GM12878 (cell line): ENCODE data around the gene SLC6A16. TPM values are rescaled to one million over a fixed set of nuclear protein-coding genes. Genes with fewer than 3 reads are reported as not detected.

Experiments
- ATAC-seq: fragments of 200-7000 bp; cut with Tn5 transposase; 3 replicates; pipeline ENCODE4 v1.9.1; 2020; ENCODE audit warnings: mild to moderate bottlenecking, moderate library complexity
- BruUV-seq: library from RNA; stranded (reverse); fragments of 400-500 nt; replicated peaks from 2 replicates; lab custom pipeline; 2021; lab: Mats Ljungman, UMichigan
- CTCF ChIA-PET: fragments of 300-600 bp; sonication (Branson Sonifier 250); formaldehyde crosslinking; extraction: SDS; loops from one replicate; lab custom pipeline; 2021; ENCODE audit warnings: inconsistent platforms; lab: Yijun Ruan, JAX
- POLR2A ChIA-PET: fragments of 350-600 bp; formaldehyde crosslinking; extraction: SDS; loops from one replicate; lab custom pipeline; 2021; ENCODE audit warnings: inconsistent platforms; lab: Charles Lee
- RAD21 ChIA-PET: fragments of 300-600 bp; sonication (Branson Sonifier 250); formaldehyde crosslinking; loops from one replicate; lab custom pipeline; 2023; ENCODE audit warnings: antibody characterized with exemption; ENCODE audit not compliant: unreplicated experiment; lab: Charles Lee
- SMC1A ChIA-PET: fragments of 300-600 bp; sonication (Branson Sonifier 250); formaldehyde crosslinking; loops from one replicate; lab custom pipeline; 2023; ENCODE audit not compliant: unreplicated experiment, uncharacterized antibody; lab: Charles Lee
- DNase-seq: peaks from one replicate; pipeline ENCODE4 v3.0.0-alpha.2; 2011; ENCODE audit warnings: low read depth, low spot score
- FAIRE-seq: peaks from 3 replicates; lab custom pipeline; 2011; peaks lifted over from hg19 to GRCh38; lab: Jason Lieb, UNC
- H2AFZ ChIP-seq: 2 replicates; pipeline ENCODE4 v1.6.0; 2011; ENCODE audit warnings: low read depth, low read length, control low read depth; ENCODE audit not compliant: control insufficient read depth
- H3K27ac ChIP-seq: 2 replicates; pipeline ENCODE4 v1.5.1; 2011; ENCODE audit warnings: control low read depth; ENCODE audit not compliant: control insufficient read depth, insufficient read depth
- H3K27me3 ChIP-seq, 2 experiments: replicated peaks in 1 of 2; 2 replicates each; pipeline versions ENCODE4 v1.6.0 to v1.6.1; 2011; ENCODE audit warnings: low read length in 1 of 2; ENCODE audit not compliant: control insufficient read depth in 2 of 2, insufficient read depth in 2 of 2
- H3K36me3 ChIP-seq, 2 experiments: 2 replicates each; pipeline ENCODE4 v1.5.1; 2011; ENCODE audit warnings: low read length in 1 of 2; ENCODE audit not compliant: control insufficient read depth in 2 of 2, insufficient read depth in 2 of 2
- H3K4me1 ChIP-seq: 2 replicates; pipeline ENCODE4 v1.6.1; 2011; ENCODE audit warnings: mild to moderate bottlenecking, low read length, moderate library complexity, mixed read lengths; ENCODE audit not compliant: control insufficient read depth, insufficient read depth
- H3K4me2 ChIP-seq: 2 replicates; pipeline ENCODE4 v1.6.0; 2011; ENCODE audit warnings: control low read depth; ENCODE audit not compliant: control insufficient read depth, insufficient read depth
- H3K4me3 ChIP-seq: fragments of 200-600 bp; sonication (generic); 2 replicates; pipeline ENCODE4 v1.5.1; 2016
- H3K79me2 ChIP-seq: 2 replicates; pipeline ENCODE4 v1.6.0; 2011; ENCODE audit warnings: low read length; ENCODE audit not compliant: control insufficient read depth, insufficient read depth
- H3K9ac ChIP-seq: 2 replicates; pipeline ENCODE4 v1.8.0; 2011; ENCODE audit warnings: low read length, control low read depth, mixed read lengths; ENCODE audit not compliant: control insufficient read depth, insufficient read depth
- H3K9me3 ChIP-seq: replicated peaks from 3 replicates; pipeline ENCODE4 v1.5.1; 2011; ENCODE audit warnings: mild to moderate bottlenecking, low read length; ENCODE audit not compliant: control insufficient read depth, insufficient read depth
- H4K20me1 ChIP-seq: 2 replicates; pipeline ENCODE4 v1.6.0; 2011; ENCODE audit not compliant: control insufficient read depth, insufficient read depth
- BCLAF1 ChIP-seq: fragments of 450-650 bp; IDR thresholded peaks from 2 replicates; pipeline ENCODE4 v1.6.1; 2017; ENCODE audit warnings: antibody characterized with exemption, mild to moderate bottlenecking, moderate library complexity
- EGR1 ChIP-seq, 2 experiments: IDR thresholded peaks; 1 replicate in 1 of 2; 2 replicates in 1 of 2; pipeline ENCODE4 v1.6.1; 2011 to 2012; ENCODE audit warnings: low read depth in 2 of 2, low read length in 2 of 2, borderline replicate concordance in 1 of 2, mild to moderate bottlenecking in 1 of 2, moderate library complexity in 1 of 2
- FOS ChIP-seq: IDR thresholded peaks from 3 replicates; pipeline ENCODE4 v1.6.1; 2011; ENCODE audit warnings: borderline replicate concordance; ENCODE audit not compliant: insufficient read length; ENCODE audit errors: extremely low read depth
- IRF3 ChIP-seq: fragments of 450-650 bp; IDR thresholded peaks from 2 replicates; pipeline ENCODE4 v1.6.1; 2014; ENCODE audit warnings: mild to moderate bottlenecking
- IRF5 ChIP-seq: fragments of 450-650 bp; IDR thresholded peaks from 2 replicates; pipeline ENCODE4 v1.6.1; 2017; ENCODE audit warnings: borderline replicate concordance
- MEF2B ChIP-seq: fragments of 450-650 bp; IDR thresholded peaks from 2 replicates; pipeline ENCODE4 v1.6.1; 2018; ENCODE audit warnings: mild to moderate bottlenecking, moderate library complexity; ENCODE audit not compliant: partially characterized antibody, poor library complexity, severe bottlenecking
- MYC ChIP-seq: IDR thresholded peaks from 2 replicates; pipeline ENCODE4 v1.6.1; 2011; ENCODE audit warnings: mild to moderate bottlenecking, low read length, moderate library complexity, inconsistent platforms; ENCODE audit not compliant: insufficient read depth, insufficient replicate concordance, insufficient read length, severe bottlenecking
- SREBF1 ChIP-seq: IDR thresholded peaks from 2 replicates; pipeline ENCODE4 v1.6.1; 2012; ENCODE audit warnings: mild to moderate bottlenecking, low read length
- STAT1 ChIP-seq: fragments of 450-650 bp; conservative IDR thresholded peaks from 2 replicates; pipeline ENCODE4 v1.6.1; 2014; ENCODE audit warnings: antibody characterized with exemption, mild to moderate bottlenecking
- USF1 ChIP-seq: IDR thresholded peaks from 2 replicates; pipeline ENCODE4 v1.6.1; 2011; ENCODE audit warnings: borderline replicate concordance, low read depth, mild to moderate bottlenecking, moderate library complexity, mixed read lengths, low read length; ENCODE audit not compliant: insufficient read depth; ENCODE audit errors: extremely low read length
- ZBTB11 ChIP-seq: fragments of 450-650 bp; formaldehyde crosslinking; IDR thresholded peaks from 2 replicates; pipeline ENCODE4 v1.5.0; 2022; ENCODE audit warnings: mild to moderate bottlenecking, missing genetic modification characterization
- ZNF217 ChIP-seq: fragments of 450-650 bp; IDR thresholded peaks from 2 replicates; pipeline ENCODE4 v1.6.1; 2017; ENCODE audit warnings: antibody characterized with exemption, mild to moderate bottlenecking
- WGBS: methylation state at CpG from one replicate; pipeline ENCODE4 v1.1.6; 2016; ENCODE audit warnings: low lambda C conversion rate; ENCODE audit not compliant: insufficient replicate concordance, insufficient coverage; ENCODE audit errors: missing lambda C conversion rate; 5-methylcytosine and 5-hydroxymethylcytosine counted together
- in situ Hi-C: fragments of 300-500 bp; cut with MboI; formaldehyde crosslinking; loops from 9 replicates; pipeline ENCODE4 v1.14.3; 2018; ENCODE audit warnings: mixed read lengths
- intact Hi-C: fragments of 100-400 bp; cut with micrococcal nuclease; formaldehyde crosslinking; loops from one replicate; pipeline ENCODE4 v1.14.2; 2022; ENCODE audit not compliant: unreplicated experiment
- polyA plus RNA-seq, 11 experiments: library from polyadenylated mRNA; depleted of rRNA in 4 of 11; unstranded in 6 of 11; stranded (reverse) in 5 of 11; fragments of >200 nt; fragmentation: Nextera tagmentation in 4 of 11; fragmentation: Illumina TruSeq in 1 of 11; extraction: Ambion mirVana in 4 of 11; extraction: Trizol in 1 of 11; gene quantifications; 1 replicate in 1 of 11; 2 replicates in 10 of 11; pipeline versions ENCODE4 v1.2.1 to v1.2.3, GENCODE V29; 2011 to 2016; ENCODE audit warnings: inconsistent platforms in 2 of 11, missing spikeins in 2 of 11, low read depth in 1 of 11
- total RNA-seq, 4 experiments: library from RNA; depleted of rRNA in 3 of 4; stranded (reverse); fragments of >200 nt in 3 of 4; fragmentation: Illumina TruSeq in 1 of 4; extraction: Trizol in 1 of 4; gene quantifications; 2 replicates each; pipeline versions ENCODE4 v1.2.1 to v1.2.3, GENCODE V29; 2013 to 2021

SLC6A16 gene
- total and polyA plus RNA-seq, 10 of the 15 experiments (the other 5 are each of a cell fraction or from before 2014, with no cell fraction given), result 0.23 to 3.2 (median 0.54) TPM

- no peak for TF ChIP-seq BCLAF1
- no peak for TF ChIP-seq SREBF1
- no peak for TF ChIP-seq IRF5
Measured at GRCh38 chr19:49249933-49250332, 75.1 kb downstream of the SLC6A16 start (continued).

- H3K9me3 ChIP-seq, result no peaks in the 10 kb centered on the region; the same call in 2 of the 3 replicates
- SMC1A ChIA-PET, result interaction anchor here (0.7 kb wide), 1 partner anchor 53 kb away, joined by 3 read pairs; no protein-coding TSS in a partner anchor
- H2AFZ ChIP-seq, result no peak overlapping the region
- no peak overlapping the region for H3K4me2 ChIP-seq
- CTCF ChIA-PET, result no interaction called here
- H3K79me2 ChIP-seq, result no peaks in the 10 kb centered on the region
- intact Hi-C loops, result no loop called here
- H3K4me3 ChIP-seq, result no peak overlapping the region
- no TSS peak for BruUV-seq
- no peaks in the 10 kb centered on the region for H3K36me3 ChIP-seq
- in situ Hi-C loops, result no loop called here
- H3K9ac ChIP-seq, result no peak overlapping the region
- RAD21 ChIA-PET, result no interaction called here
- peaks cover 0 to 6% of the 10 kb centered on the region in 2 experiments; a peak in 1 of 4 replicates for H3K27me3 ChIP-seq
- POLR2A ChIA-PET, result no interaction called here
- DNase-seq (no peak), FAIRE-seq (no peak), ATAC-seq (no peak)
- WGBS, result 0% methylated on average over 1 of the region's 2 CpGs
- H4K20me1 ChIP-seq, result no peaks in the 10 kb centered on the region
- no peaks in the 10 kb centered on the region for H3K4me1 ChIP-seq
- no peak overlapping the region for H3K27ac ChIP-seq
- TF ChIP-seq USF1 (no peak), STAT1 (no peak), IRF3 (no peak), FOS (no peak), MYC (no peak), MEF2B (no peak), EGR1 (IDR thresholded peaks at IDR 0.05; ENCODE audit: borderline replicate concordance in 1 of 2, low read depth in 2 of 2, low read length in 2 of 2) (no peak), ZNF217 (no peak), ZBTB11 (CRISPR knock-in tag) (no peak)
Measured at GRCh38 chr19:49247676-49248075, 77.3 kb downstream of the SLC6A16 start.
